Stimulated activated CD8-positive, alpha-beta memory T cell treated with anti-CD3 and anti-CD28 coated beads, Interleukin-4, amount 100 ng/mL, for 1 hour (primary cell): ENCODE results near the gene STAT4.

Experiments used
- DNase-seq, 2 donors: peaks; one replicate each; pipeline ENCODE4 v3.0.0-alpha.2; 2020; ENCODE audit warnings: low read depth in 2 of 2, low spot score in 1 of 2

The STAT4 gene

DNA sequence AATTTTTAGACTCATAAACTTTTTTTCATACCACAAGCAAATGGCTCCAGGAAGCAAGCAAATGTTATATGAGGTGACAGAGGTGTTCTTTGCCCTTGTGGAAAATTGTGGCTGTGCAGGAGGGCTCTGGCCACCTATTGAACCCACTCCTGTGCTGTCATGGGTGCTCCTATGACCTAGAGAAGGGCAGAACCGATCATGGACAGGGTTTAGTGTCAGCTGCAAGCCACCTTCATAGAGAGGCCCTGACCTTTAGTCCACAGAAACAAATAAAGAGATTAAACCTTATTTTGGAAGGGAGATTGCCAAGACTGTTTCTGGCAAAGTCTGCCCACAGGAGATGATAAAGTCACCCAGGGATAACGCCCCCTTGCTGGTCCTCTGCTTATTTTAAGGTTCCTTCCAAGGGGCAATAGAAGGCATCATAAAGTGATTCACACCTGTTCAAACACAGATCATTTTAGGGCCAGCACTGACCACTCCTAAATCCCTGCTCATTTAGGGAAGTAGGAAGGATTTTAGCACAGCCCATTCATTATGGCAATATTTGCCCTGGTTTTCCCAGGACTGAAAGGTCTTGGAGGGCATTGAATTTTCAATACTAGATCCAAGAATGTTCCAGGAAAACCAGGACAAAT lies 26.1 kb upstream of the STAT4 start:
- no peak for DNase-seq

DNA sequence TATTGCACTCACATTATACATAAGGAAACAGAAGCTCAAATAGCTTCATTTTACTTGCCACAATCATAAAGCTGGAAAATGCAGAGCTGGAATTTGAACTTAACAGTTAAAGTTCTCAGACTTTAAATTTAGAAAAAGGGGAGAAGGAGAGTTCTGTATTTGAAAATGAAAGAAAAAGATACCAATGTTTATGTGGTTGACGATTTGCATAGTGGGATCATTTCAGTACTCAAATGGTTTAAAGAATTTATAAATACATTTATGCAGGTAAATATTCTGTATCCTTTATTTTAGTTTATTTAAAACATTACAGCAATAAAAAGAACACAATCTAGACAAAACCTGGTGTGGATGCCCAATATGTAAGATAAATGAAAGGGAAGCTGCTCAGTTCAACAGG lies 25.5 kb upstream of the STAT4 start:
- no peak for DNase-seq

GRCh38 chr2:191174442-191174841 lies 23.6 kb upstream of the STAT4 start:
- DNase-seq: no peak

DNA sequence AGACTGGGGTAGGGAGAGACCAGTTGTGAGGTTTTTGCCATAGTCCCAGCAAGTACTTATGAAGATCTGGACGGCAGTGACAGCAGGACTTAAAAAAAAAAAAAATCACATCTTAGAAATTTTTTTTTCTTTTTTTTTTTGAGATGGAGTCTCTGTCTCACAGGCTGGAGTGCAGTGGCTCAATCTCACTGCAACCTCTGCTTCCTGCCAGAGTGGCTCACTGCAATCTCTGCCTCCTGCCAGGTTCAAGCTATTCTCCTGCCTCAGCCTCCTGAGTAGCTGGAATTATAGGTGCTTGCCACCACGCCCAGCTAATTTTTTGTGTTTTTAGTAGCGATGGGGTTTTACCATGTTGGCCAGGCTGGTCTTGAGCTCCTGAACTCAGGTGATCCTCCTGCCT lies 22.4 kb upstream of the STAT4 start:
- DNase-seq: no peak

- no peak for DNase-seq
Observed at GRCh38 chr2:191171708-191172355, 21.0 kb upstream of the STAT4 start.

- no peak for DNase-seq
Observed at GRCh38 chr2:191171286-191171685, 20.5 kb upstream of the STAT4 start.

GRCh38 chr2:191170773-191171172 lies 20.0 kb upstream of the STAT4 start:
- DNase-seq: no peak

DNA sequence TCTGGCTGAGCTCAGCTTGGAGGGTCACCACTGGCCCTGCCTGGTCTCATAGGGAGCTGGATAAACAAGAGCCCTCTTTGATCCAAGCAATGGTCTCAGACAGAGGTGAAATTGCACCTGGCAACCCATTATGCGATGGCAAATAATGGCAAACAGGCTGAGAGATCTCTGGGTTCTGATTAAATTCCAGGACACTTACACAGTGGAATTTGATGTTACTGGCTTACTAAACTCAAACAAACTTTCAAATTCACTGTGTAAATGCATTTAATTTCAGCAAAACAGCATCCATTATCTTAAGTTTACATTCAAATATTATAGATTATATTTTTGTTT lies 19.5 kb upstream of the STAT4 start:
- no peak for DNase-seq

DNA sequence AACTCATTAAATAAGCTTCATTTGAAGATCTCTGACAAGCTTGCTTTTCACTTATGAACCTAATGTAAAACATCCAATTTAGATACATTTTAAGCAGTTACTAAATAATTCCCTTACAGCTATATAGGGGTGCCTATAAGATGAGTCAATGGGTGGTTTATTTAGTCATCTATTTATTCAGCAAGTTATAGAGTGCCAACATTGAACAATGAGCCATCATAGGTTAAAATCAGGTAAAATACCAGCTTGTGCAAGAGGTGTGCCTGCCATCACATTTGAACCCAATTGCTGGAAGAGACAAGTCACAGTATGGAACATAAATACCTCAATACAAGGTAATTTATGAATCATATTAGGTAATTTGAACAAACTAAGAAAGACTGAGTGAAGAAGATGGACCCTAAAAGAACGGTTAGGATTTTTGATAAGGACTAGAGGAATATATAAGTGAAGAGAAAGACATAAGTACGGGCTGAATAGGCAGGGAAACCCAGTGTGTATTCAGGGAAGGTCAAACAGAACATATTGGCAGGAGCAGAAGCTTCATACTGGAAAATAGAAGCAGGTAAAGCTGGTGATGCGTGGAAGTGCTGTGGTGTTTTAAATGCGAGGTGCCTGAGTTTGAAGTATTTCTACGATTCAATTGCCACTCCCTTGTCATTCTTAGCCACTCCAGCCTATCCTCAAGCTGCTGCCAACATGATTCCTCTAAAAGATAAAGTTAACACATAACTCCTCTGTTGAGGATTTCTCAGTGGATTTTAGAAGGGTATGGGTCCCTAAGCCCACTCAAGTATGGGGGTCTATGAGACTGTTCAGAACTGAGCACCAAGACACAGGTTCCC lies 18.9 kb upstream of the STAT4 start:
- no peak for DNase-seq

GRCh38 chr2:191167766-191168165 lies 17.0 kb upstream of the STAT4 start:
- DNase-seq: no peak

DNA sequence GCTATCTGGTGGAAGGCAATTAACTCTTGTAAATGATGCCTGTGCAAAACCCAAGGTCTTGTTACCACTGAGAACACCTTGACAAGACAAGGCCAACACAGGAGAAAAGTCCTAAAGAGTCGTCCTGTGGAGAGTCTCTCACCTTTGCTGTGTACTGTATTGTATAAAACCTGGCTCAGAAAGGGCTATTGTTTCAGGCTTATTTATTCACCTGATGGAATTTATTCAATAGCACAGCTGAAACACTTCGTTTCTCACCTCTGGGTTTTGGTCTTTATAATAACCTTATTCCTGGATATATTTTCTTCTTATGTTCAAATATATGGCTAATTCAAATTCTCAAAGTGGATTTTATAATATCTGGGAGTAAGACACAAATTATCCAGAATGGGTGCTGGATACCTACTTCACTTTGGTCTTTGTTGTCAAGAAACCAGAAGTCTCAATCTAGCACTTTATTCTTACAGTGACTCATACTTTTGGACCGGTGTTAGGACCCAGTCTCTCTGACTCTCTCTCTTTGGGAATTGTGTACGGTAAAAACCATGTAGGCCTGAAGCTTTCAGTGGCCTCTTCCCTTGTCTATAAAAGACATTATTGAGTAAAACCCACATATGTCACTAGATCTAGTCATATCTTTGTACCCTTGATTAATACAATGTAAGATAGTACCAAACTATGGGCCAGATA lies 16.1 kb upstream of the STAT4 start:
- no peak for DNase-seq

DNA sequence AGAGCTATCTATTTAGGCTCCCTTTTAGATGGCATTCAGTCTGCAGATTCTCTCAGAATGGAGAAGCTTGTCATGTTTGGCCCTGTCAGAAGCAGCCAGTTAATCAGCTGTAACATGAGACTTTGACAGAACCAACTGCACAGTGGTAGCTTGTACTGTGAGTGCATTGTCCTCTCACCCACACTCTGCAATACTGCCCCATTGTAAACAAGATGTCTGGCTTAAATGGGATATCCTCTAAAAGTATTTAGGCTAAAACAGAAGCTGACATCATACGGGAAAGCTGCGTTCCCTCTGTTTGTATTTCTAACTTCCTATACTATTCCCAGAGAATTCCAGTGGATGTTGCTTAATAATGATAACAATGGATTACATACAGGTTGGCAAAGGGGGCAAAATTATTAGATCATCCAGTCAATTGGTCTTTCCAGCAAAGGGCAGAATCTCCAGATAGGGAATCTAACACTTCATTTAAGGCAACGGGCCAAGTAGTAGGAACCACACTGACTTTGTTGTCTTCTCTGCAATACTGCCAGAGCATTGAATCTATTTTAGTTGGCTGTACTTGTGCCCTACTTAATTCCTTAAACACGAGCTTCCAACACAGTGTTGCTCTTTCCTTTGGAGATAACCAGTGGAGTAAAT lies 15.4 kb upstream of the STAT4 start:
- no peak for DNase-seq

- DNase-seq: no peak
Observed at GRCh38 chr2:191165176-191165643, 14.4 kb upstream of the STAT4 start.

DNA sequence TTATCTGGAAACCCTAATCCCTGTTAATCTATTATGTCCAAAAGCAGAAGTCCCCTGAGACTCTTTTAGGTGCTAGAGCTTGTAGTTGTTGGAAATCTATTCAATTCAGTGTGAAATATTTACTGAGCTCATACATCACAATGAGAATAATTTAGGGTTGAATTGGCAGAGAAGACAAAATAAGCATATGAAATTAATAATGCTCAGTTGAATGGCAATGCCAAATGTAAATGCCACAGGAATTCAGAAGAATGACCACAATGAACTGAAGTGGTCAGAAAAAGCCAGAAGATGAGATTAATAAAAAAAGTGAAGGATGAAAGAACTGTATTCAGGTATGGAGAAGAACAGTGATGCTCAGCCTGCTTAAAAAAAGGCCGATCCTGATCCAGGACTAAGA lies 8.0 kb upstream of the STAT4 start:
- no peak for DNase-seq

GRCh38 chr2:191158193-191158592 lies 7.4 kb upstream of the STAT4 start:
- no peak for DNase-seq

GRCh38 chr2:191155608-191156071 lies 4.8 kb upstream of the STAT4 start:
- DNase-seq: no peak

DNA sequence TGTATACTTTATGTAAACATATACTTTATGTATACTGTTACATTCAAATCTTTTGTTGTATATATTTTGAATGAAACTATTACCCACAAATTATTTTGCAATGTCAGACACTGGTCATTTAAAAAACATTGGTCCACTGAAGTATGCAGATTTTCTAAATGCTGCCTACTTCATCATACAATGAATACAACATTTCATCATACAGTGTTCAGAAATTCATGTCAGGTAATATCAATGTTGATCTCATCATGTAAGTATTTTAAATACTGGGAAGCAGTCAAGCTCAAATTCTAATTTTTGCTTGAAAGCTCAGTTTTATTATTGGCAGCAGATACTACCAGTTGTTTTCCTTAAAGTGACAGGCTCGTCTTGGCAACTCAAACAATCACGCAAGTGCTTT lies 2.9 kb upstream of the STAT4 start:
- DNase-seq: no peak

GRCh38 chr2:191152482-191153240 lies 1.9 kb upstream of the STAT4 start:
- DNase-seq: no peak

DNA sequence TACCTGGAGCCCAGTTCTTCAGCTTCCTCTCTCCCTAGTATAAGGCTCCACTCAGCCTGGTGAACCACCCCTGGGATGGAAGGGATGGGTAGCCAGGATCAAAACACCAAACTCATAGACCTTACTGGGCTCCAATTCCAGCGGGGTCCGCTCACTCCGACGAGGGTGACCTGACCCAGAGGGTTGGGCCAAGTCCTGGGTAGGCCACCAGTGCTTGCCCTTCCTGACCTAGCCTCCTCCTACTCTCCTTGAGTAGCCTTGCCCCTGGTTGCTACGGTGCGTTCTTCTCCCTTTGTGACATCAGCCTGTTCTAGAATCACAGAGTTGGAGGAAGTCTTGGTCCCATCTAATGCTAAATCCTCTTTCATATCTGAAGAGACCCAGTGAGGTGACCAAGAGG lies 537 bp upstream of the STAT4 start:
- DNase-seq: no peak

- peak in 1 of 2 donors; percentile 14 for DNase-seq
Observed at GRCh38 chr2:191150230-191150599, 579 bp downstream of the STAT4 start.
